ENCODE measurements around the gene PPIP5K1.
A peak's percentile ranks its signal among the peaks of the same experiment; 100 is the strongest.

The PPIP5K1 gene

DNA sequence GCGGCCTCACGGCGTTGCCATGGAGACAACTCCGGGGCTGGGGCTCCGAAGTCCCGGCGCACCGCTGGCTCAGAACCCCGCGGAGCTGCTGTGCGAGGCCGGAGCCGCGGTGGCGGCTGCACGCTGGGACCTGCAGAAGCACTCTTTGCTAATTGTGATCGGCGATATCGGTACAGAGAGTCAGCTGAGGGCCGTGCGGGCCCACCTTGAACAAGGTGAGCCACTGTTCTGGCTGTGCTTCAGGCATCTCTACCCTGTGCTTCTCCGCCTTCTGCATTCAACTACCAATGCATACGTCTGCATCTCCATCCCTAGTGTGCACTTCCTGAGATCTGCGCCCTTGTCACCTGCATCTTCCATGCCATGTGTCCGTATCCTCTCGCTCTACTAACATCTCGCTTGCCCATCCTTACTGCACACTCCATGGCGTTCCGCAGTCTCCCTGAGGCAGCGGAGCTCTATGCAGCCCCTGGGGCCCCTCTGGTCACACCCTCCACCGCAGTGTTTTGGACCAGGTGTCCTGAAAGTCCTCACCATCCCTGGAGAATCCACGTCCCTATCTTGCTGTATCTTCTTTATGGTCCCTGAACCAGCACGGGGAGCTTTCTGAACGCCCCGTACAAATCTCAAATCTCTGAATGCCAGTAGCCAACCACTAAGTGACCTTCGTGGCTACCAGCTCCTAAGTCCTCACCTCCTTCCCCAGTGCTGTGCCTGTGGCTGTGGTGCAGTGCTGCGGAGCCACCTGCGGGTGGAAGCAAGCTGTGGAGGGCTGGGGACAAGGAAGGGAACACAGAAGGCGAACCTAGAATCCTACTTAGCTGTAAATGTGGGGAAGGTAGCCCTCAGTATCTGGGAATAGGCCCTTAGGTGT, 78.8 kb downstream of the PPIP5K1 start:
- Histone ChIP-seq H3K4me3 (replicated peaks; ENCODE audit: insufficient read depth, low read length) (peak overlapping the region; percentile 82), H3K27me3 (ENCODE audit: insufficient read depth, poor library complexity, severe bottlenecking) (no peaks in the 10 kb centered on the region), H3K27ac (replicated peaks) (0 out of 2 replicates have a peak overlapping the region, but pooled peaks have one; percentile 0)
- peak; percentile 24 to 49 for DNase-seq (ENCODE audit: low read depth in 1 of 2, low spot score in 1 of 2)
- TF ChIP-seq SPI1 (IDR thresholded peaks at IDR 0.05; ENCODE audit: borderline replicate concordance, low read depth) (no peak), GABPA (IDR thresholded peaks at IDR 0.05; ENCODE audit: low read depth) (no peak), POLR2AphosphoS5 (IDR thresholded peaks at IDR 0.05; ENCODE audit: low read depth) (no peak)
- TF ChIP-seq, protein P1, sequence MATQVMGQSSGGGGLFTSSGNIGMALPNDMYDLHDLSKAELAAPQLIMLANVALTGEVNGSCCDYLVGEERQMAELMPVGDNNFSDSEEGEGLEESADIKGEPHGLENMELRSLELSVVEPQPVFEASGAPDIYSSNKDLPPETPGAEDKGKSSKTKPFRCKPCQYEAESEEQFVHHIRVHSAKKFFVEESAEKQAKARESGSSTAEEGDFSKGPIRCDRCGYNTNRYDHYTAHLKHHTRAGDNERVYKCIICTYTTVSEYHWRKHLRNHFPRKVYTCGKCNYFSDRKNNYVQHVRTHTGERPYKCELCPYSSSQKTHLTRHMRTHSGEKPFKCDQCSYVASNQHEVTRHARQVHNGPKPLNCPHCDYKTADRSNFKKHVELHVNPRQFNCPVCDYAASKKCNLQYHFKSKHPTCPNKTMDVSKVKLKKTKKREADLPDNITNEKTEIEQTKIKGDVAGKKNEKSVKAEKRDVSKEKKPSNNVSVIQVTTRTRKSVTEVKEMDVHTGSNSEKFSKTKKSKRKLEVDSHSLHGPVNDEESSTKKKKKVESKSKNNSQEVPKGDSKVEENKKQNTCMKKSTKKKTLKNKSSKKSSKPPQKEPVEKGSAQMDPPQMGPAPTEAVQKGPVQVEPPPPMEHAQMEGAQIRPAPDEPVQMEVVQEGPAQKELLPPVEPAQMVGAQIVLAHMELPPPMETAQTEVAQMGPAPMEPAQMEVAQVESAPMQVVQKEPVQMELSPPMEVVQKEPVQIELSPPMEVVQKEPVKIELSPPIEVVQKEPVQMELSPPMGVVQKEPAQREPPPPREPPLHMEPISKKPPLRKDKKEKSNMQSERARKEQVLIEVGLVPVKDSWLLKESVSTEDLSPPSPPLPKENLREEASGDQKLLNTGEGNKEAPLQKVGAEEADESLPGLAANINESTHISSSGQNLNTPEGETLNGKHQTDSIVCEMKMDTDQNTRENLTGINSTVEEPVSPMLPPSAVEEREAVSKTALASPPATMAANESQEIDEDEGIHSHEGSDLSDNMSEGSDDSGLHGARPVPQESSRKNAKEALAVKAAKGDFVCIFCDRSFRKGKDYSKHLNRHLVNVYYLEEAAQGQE (IDR thresholded peaks at IDR 0.05; ENCODE audit: insufficient replicate concordance, low read depth) = no peak

- H3K27me3 ChIP-seq (ENCODE audit: insufficient read depth, poor library complexity, severe bottlenecking) = no peaks in the 10 kb centered on the region
- TF ChIP-seq POLR2AphosphoS5 (IDR thresholded peaks at IDR 0.05; ENCODE audit: low read depth) (peak; percentile 20; the same call in 1 of the 2 replicates), SPI1 (IDR thresholded peaks at IDR 0.05; ENCODE audit: borderline replicate concordance, low read depth) (0 out of 2 replicates have a peak, but pooled peaks have one; percentile 6), GABPA (IDR thresholded peaks at IDR 0.05; ENCODE audit: low read depth) (no peak)
- TF ChIP-seq, protein P2, sequence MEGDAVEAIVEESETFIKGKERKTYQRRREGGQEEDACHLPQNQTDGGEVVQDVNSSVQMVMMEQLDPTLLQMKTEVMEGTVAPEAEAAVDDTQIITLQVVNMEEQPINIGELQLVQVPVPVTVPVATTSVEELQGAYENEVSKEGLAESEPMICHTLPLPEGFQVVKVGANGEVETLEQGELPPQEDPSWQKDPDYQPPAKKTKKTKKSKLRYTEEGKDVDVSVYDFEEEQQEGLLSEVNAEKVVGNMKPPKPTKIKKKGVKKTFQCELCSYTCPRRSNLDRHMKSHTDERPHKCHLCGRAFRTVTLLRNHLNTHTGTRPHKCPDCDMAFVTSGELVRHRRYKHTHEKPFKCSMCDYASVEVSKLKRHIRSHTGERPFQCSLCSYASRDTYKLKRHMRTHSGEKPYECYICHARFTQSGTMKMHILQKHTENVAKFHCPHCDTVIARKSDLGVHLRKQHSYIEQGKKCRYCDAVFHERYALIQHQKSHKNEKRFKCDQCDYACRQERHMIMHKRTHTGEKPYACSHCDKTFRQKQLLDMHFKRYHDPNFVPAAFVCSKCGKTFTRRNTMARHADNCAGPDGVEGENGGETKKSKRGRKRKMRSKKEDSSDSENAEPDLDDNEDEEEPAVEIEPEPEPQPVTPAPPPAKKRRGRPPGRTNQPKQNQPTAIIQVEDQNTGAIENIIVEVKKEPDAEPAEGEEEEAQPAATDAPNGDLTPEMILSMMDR (IDR thresholded peaks at IDR 0.05; ENCODE audit: insufficient read depth, low read length) = peak; percentile 1
- TF ChIP-seq, protein P1 (IDR thresholded peaks at IDR 0.05; ENCODE audit: insufficient replicate concordance, low read depth) = no peak
- peak overlapping the region; percentile 63 for H3K27ac ChIP-seq (replicated peaks)
- peak; percentile 97 to 98 for DNase-seq (ENCODE audit: low read depth in 1 of 2, low spot score in 1 of 2)
- peak overlapping the region; percentile 82 for H3K4me3 ChIP-seq (replicated peaks; ENCODE audit: insufficient read depth, low read length)
These were observed 79.6 kb downstream of the PPIP5K1 start for GRCh38 chr15:43510200-43511011.

- H3K27ac ChIP-seq (replicated peaks) = no peak overlapping the region
- H3K4me3 ChIP-seq (replicated peaks; ENCODE audit: insufficient read depth, low read length) = no peak overlapping the region
- no peak for DNase-seq (ENCODE audit: low read depth in 1 of 2, low spot score in 1 of 2)
- TF ChIP-seq SPI1 (IDR thresholded peaks at IDR 0.05; ENCODE audit: borderline replicate concordance, low read depth) = no peak
- no peaks in the 10 kb centered on the region for H3K27me3 ChIP-seq (ENCODE audit: insufficient read depth, poor library complexity, severe bottlenecking)
These were observed 80.3 kb downstream of the PPIP5K1 start for GRCh38 chr15:43509660-43510199.

- H3K27ac ChIP-seq (replicated peaks) = no peak overlapping the region
- DNase-seq (ENCODE audit: low read depth in 1 of 2, low spot score in 1 of 2) = no peak
- no peaks in the 10 kb centered on the region for H3K27me3 ChIP-seq (ENCODE audit: insufficient read depth, poor library complexity, severe bottlenecking)
- TF ChIP-seq GABPA (IDR thresholded peaks at IDR 0.05; ENCODE audit: low read depth) = no peak
- H3K4me3 ChIP-seq (replicated peaks; ENCODE audit: insufficient read depth, low read length) = no peak overlapping the region
These were observed 80.9 kb downstream of the PPIP5K1 start for GRCh38 chr15:43508991-43509659.

Measured in HL-60 (cell line).